Sciatic nerve (tissue), 2 donors: ENCODE measurements around the gene PPP1R2B. TPM values are rescaled to one million over a fixed set of nuclear protein-coding genes. Genes with fewer than 3 reads are reported as not detected.
"Not testable (repeated sequence)": the region's sequence is repeated elsewhere in the genome, so short reads cannot be mapped to it uniquely, and the experiment has no call there.

ENCODE experiments used
- ATAC-seq: fragments of 200-7000 bp; cut with Tn5 transposase; one replicate; pipeline ENCODE4 v1.9.1; 2020; ENCODE audit warnings: mild to moderate bottlenecking, moderate library complexity
- DNase-seq: peaks from one replicate; pipeline ENCODE4 v3.0.0-alpha.2; 2020; ENCODE audit warnings: low spot score
- intact Hi-C: fragments of 100-400 bp; cut with DNase I; formaldehyde crosslinking; loops from one replicate; pipeline ENCODE4 v1.14.2; 2022
- total RNA-seq: library from RNA; stranded (reverse); fragmentation: NEBNext Ultra II Directional; extraction: Animal tissue kit (Norgen Biotek cat#: 25700); gene quantifications from one replicate; pipeline ENCODE4 v1.2.1, GENCODE V29; 2021
- donor health status: DM: no; HTN: no; CAD: no.
- donor health status: DM: no; HTN: no; CAD: no.

PPP1R2B gene
- total RNA-seq, result not detected

DNA sequence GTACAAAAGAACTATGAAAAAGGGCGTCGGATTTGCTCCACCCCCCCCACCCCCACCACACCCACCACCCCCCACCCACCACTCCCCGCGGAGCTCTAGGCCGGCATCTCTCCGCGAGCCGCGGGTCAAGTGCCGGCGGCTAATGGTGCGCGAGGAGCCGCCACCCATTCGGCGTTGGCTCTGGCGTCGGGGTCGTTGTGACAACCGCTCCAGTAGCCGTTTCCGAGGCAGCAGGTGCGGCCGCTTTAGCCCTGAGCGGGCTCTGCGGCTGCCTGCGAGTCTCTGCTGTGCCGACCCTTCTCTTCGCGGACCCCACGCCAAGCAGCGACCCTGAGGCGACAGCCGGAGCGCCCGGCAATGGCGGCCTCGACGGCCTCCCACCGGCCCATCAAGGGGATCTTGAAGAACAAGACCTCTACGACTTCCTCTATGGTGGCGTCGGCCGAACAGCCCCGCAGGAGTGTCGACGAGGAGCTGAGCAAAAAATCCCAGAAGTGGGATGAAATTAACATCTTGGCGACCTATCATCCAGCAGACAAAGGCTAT, at the start of gene PPP1R2B:
Gene PPP1R2B (plus strand): TSS at position 90 of the 546 bp plus-strand sequence. CDS start 268 bp downstream, at position 358.
- intact Hi-C loops, result no loop called here
- DNase-seq (no peak), ATAC-seq (no peak)

DNA sequence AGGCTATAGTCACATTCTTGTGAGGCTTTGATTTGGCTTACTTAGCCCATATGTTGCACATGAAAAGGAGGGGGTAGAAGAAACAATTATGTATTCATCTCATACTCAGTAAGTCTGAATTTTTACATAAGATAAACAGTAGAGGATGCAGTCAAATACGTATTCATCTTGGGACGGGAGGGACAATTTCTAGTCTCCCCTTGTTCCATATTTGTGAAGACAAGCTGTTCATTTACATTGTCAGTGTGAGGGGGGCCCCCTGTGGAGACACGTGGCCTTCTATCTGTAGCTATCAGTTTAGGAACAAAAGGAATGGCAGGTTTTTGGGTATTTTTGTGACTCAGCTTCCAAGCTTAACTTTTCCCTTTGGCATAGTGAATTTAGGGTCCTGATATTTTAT, 49.2 kb upstream of the PPP1R2B start:
- ATAC-seq, result no peak
- no peak for DNase-seq
- intact Hi-C loops, result no loop called here

DNA sequence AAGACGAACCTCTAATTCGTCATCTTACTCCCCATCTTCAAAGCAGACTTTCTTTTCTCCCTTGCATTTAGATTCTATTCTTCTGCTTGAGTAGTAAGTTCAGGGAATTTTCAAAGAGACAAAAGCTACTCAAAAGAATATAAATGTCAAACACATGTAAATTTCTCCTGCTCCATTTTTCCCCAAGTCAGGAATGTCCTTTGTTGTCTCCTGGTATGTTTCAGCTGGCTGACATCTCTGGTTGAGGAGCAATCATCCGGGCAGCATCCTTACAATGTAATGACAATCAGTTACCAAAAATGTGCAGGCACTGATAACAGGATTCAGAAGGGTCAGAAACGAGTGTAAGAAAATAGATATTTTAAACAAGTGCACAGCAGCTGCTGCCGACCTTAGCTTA, 47.6 kb upstream of the PPP1R2B start:
- intact Hi-C loops, result no loop called here
- ATAC-seq (no peak), DNase-seq (no peak)

DNA sequence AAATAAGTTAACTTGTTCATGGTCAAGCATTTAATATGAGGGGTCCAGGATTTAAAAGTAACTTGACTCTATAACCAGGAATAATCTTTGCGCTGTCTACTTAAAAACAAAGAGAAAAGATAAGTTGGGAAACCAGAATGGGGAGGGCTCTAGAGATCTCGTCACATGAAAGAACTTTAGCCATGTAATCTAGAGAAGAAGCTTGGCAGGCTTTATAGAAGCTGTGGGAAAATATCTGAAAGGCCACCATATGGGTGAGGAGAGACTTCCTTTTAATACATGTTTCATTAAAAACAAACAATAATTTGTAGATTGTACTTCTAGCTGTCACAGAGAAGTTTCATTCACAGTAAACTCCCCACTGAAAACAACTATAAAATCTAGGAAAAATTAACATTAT, 46.7 kb upstream of the PPP1R2B start:
- intact Hi-C loops, result no loop called here
- ATAC-seq (no peak), DNase-seq (no peak)

DNA sequence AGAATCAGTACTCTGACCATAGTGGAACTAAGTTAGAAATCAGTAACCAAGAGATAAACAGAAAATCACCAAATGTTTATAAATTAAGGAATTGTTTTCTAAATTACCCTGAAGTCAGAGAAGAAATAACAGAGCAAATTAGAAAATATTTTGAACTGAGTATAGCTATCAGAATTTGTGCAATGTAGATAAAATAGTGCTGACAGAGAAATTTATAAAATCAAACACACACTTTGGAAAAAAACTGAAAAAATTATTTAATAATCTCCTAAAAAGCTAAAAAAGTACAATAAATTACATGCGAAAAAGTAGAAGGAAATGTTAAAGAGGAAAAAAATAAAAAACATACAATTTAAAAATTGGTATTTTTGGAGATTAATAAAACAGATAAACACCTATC, 37.1 kb upstream of the PPP1R2B start:
- DNase-seq (no peak), ATAC-seq (no peak)
- intact Hi-C loops, result no loop called here

DNA sequence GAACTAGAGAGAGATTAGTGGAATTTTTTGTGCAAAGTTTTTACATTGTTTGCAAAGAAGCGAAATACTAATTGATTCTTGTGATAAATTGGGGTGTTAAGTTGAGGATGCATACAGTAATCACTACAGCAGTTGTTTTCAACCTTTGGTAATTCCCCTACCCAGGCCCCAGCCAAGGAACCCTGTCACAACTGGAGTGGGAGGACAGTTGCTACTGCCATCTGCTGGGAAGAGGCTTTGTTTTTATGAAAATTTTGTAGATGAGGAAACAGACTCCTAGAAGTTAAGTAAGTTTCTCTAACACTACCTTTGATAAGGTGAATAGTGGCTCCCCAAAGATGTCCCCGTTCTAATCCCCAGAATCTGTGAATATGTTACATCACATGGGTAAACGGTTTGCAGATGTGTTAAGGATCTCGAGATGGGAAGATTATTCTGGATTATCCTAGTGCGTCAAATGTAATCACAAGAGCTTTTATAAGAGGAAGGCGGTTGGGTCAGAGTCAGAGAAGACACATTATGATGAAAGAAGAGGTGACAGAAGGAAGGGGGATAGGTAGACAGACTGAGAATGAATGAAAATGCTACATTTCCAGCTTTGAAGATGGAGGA, 34.0 kb upstream of the PPP1R2B start:
- no peak for DNase-seq
- intact Hi-C loops, result no loop called here
- ATAC-seq, result no peak

DNA sequence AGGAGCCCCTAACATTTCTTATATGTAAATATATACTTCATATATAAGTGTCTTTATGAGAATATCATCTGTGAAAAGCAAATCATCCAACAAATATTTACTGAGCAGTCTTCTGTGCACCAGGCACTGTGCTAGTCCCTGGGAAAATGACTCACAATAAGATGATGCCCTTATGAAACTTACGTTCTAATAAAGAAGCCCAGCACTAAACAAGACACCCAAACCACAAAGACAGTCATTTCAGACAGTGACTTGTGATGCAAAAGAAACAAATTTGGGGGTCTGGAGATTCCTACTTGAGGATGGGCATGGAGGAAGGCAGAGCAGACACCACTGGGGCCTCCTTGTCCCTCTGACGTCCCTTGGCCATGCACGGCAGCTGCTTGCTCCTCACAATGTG, 30.6 kb upstream of the PPP1R2B start:
- DNase-seq, result no peak
- ATAC-seq, result no peak
- intact Hi-C loops, result no loop called here

DNA sequence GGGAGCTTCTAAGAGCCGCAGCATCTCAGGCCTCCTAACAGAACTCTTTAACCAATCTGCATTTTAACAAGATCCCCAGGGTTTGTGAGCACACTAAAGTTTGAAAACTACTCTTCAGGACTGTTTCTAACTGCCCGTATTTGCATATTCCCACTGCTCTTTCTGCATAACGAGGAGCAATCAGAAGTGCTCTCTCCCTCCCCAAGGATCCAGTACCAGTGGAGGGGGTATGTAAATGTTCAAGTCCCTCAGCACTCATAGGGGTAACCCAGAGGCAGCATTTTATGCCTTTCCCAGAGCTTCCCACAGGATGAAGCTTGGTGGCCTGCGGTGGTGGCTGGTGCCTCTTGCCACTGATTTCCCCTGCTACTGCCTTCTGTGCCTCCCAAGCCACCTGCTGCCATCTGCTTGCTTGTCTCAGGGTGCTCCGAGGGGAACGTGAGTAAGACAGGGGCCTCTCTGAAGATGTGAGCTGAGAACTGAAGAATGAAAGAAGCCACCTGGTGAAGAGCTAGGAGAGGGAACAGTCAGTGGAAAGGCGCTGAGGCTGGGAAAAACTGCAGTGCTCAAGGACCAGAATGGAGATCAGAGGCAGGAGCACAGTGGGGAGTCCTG, 30.0 kb upstream of the PPP1R2B start:
- ATAC-seq (no peak), DNase-seq (no peak)

DNA sequence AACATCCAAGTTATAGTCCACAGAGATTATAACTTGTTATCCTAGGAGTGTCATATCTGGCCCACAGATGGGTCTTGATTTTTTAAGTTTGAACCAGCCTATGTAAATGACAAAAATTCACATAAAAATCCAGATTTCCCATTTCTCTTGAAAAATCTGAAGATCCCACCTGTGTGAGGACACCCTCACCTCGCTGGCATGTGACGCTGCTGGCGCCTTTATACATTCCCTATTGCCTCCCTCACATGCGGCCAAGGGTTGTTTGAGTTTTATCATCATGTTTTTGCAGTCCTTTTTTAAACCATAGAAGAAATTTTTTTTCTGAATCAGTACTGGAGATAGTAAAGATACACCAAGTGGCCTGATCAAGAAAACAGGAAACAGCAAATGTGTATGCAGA, 25.9 kb upstream of the PPP1R2B start:
- ATAC-seq (no peak), DNase-seq (no peak)
- intact Hi-C loops, result no loop called here

More for the DNA sequence above, 30.0 kb upstream of the PPP1R2B start:
- intact Hi-C loops, result no loop called here

DNA sequence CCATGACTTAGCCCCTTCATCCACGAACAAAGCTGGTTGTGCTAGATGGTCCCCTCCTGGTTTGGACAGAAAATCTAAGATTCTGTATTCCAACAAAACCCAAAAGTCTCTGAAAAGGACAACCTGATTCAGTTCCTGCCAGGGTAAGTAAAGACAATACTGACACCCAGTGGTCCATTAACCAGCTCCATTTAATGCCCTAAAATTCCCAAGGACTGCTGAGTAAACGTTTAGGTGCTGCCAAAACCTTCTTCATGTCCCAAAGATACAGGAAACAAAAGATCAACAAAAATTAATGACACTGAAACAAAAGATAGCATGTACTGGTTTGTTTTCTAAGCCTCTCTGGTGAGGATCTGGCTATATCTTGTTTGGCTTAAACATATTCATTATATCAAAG, 25.3 kb upstream of the PPP1R2B start:
- DNase-seq, result no peak
- intact Hi-C loops, result no loop called here
- peak; percentile 39 for ATAC-seq

DNA sequence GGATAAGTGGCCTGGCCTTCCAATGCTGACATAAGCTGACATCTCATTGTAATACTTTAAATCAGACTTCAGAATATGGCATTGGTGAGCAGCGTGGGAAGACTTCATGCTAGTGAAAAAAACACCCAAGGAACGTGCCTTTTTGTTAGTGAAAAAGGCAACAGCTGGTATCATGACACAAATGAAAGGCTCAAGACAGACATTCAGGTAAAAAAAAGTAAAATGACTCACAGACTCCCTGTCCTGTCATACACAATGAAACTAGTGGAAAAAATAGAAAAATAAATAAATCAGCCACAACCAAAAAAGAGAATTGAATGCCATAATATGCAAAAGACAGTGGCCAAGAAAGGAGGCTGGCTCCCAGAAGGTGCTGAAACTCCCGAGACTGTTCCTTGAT, 24.4 kb upstream of the PPP1R2B start:
- no peak for DNase-seq

DNA sequence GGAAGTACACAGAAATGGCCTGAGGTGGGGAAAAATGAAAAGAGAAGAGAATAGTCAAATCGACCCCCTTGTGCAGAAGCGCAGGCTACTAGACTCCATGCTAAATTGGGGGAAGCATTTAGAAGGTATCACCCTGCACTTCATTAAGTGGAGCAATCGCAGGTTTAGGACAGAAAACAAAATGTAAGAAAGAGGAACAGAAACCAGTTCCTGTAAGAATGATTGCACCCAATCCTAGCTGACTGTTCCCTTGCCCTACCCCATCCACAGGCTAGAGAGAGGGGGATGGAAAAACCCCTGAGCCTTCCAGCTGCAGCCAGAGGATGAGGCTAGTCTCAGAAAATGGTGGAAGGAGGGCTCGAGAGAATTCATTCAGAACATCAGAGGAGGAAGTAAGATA, 23.9 kb upstream of the PPP1R2B start:
- intact Hi-C loops, result no loop called here
- no peak for DNase-seq
- no peak for ATAC-seq

More for the DNA sequence above, 24.4 kb upstream of the PPP1R2B start:
- intact Hi-C loops, result no loop called here
- ATAC-seq, result no peak

DNA sequence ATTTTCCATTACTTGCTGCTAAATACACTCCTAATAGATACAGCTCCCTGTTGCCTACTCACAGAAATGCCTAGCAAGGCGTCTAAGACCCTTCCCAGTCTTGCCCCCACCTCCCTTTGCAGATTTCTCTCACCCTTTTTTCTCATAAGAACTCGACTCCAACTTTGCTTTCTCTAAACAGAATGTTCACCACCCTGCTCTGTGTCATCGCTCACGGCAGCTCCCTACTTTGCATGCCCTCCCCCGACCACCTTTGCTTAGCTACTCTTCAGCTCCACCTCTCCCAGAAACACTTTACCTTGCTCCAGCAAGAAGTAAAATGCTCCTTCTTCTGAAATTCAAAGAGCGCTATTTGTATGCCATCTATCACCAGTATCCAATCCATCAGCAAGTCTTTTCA, 15.2 kb upstream of the PPP1R2B start:
- intact Hi-C loops, result no loop called here
- ATAC-seq (no peak), DNase-seq (no peak)

DNA sequence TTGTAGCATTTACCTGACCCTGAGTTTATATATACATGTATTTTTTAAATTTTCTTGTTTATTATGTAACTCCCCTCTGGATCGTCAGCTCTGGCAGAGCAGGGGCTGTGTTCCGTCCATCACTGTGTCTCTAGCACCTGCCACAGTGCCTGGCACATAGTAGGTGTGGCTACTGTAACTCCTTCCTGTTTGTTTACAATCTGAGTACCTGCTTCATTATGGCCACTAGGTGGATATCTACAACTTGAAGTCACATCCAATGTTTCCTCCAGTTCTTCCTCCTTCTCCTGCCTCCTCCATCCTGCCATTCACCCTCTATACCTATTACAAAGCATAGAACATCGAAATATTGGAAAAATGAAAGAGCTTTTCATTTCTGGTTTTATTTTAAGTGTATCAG, 14.2 kb upstream of the PPP1R2B start:
- DNase-seq, result no peak
- intact Hi-C loops, result no loop called here
- no peak for ATAC-seq

DNA sequence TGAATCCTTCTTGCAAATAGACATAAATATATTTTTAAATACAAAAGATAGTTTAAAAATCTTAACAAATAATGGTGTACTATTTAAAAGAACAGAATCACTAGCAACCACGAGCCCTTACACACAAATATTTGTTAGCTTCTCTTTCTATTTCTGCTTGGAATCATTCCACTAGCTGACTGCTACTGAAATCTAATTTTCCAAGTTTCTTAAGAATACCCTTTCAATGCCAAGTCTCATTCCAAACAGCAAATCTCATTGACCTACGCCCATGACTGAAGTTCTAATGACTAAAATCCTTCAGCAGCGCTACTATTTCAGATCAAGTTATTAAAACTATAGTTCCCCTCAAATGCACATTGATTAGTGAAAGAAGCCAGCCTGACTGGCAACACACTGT, 13.2 kb upstream of the PPP1R2B start:
- intact Hi-C loops, result no loop called here
- DNase-seq (no peak), ATAC-seq (no peak)

DNA sequence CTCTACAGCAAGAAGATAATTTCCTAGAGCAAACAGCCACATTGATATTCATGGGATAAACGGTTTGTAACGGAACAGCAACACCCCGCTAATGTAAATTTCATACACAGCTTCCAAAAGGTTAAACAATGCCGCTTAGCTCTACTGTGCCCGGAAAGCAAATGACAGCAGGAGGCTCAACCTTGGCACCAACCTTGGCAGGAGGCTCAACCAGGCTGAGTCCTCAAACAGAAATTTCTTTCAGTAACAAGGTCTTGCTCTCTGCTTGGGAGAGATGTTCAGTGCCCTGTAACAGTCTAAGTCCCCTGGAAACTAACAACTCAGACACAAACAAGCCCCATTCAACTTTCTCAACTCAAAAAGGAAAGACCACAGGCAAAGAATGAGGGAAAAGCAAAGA, 11.1 kb upstream of the PPP1R2B start:
- no peak for DNase-seq

DNA sequence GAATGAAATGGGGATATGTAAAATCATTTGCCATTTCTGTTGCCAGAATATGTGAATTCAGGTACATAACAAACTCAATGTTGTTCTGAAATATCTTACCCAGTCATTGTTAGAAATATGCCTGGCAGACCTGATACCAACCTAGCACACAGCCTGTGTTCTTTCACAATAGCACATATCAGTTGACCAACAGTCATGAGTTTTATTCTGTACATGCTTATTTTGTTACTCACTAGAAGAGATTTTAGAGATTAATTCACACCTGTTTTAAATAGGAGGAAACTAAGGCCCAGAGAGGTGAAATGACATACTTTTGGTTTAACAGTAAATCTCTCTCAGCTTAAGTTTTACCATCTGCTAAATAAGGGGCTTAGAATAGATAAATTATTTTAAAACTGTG, 8.4 kb upstream of the PPP1R2B start:
- intact Hi-C loops, result no loop called here
- DNase-seq (no peak), ATAC-seq (no peak)

More for the DNA sequence above, 11.1 kb upstream of the PPP1R2B start:
- no peak for ATAC-seq
- intact Hi-C loops, result no loop called here

DNA sequence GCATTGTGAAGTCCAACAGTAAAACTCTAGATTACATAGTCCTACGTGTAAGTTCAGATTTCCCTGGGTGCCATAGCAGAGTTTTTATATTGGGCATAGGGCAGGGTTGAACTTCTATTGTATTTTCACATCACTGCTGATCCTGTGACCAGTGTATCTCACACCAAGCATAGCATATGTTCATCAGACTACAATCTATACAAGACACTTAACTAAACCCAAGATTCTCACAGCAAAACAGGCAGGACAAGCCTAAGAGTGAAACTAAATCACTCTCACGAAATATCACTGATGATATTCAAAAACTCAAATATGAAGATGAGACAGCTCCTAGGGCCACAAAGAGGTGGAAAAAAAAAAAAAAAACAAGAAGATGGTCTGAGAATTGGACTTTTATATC, 3.2 kb upstream of the PPP1R2B start:
- intact Hi-C loops, result no loop called here
- ATAC-seq (no peak), DNase-seq (no peak)

DNA sequence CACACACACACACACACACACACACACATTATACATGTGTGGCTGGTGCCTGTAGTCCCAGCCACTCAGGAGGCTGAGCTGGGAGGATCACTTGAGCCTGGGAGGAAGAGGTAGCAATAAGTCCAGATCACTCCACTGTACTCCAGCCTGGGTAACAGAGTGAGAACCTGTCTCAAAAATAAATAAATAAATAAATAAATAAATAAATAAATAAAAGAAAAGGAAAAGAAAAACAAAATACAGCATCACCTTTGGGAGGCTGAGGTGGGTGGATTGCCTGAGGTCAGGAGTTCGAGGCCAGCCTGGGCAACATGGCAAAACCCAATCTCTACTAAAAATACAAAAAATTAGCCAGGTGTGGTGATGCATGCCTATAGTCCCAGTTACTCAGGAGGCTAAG, 1.6 kb upstream of the PPP1R2B start:
- DNase-seq, intact Hi-C loops, ATAC-seq: not testable (repeated sequence)

DNA sequence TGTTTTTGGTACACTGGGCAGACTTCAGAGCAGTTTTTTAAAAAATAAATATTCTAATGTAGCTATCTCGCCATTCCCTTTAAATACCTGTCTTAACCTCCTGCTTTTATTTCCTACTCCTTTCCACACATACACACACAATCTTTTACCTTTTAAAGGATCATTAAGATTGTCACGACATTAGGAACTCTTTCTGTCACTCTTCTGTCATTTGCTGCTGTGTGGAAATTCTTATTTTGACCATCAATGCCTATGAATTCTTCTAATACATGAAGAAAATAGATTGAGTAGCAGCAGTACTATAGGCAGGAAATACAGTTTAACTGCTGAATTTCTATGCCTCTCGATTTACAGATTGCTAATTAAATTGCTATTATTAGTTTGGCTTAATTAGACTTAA, 1.8 kb downstream of the PPP1R2B start:
- ATAC-seq (no peak), DNase-seq (no peak)
- intact Hi-C loops, result no loop called here

DNA sequence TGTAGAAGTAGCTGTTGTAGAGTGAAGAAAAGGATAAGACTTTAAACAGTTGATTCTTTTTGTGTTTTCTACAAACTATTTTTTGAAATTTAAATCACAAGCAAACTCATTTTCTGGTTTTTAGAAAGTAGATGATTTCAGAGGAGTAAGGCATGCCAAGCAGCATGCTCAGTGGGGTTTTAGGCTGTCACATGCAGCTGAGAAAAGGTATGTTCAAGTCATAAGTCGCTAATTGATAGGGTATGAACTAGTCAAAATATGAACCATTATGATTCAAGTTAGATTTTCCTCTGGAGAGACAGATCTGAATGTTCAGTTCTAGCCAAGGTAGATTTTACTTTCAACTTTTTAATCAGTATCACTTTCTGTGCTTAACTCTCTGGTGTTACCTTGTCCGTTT, 3.0 kb downstream of the PPP1R2B start:
- DNase-seq, intact Hi-C loops: not testable (repeated sequence)

More for the DNA sequence above, 3.0 kb downstream of the PPP1R2B start:
- not testable (repeated sequence) for ATAC-seq
